OCI-LY7 (cell line): ENCODE results near the gene RPS4Y1.

Experiments
- EZH2phosphoT487 ChIP-seq: fragments of 200-600 bp; sonication (generic); IDR thresholded peaks from 2 replicates; pipeline ENCODE4 v1.6.1; 2018; ENCODE audit warnings: low read depth, borderline replicate concordance, mild to moderate bottlenecking, mixed run types, antibody characterized with exemption, low read length, moderate library complexity, mixed read lengths
- TF ChIP-seq, protein P1 (sequence below): fragments of 200-600 bp; sonication (generic); conservative IDR thresholded peaks from 2 replicates; pipeline ENCODE4 v1.5.1; 2014; ENCODE audit warnings: mild to moderate bottlenecking, antibody characterized with exemption, low read length, moderate library complexity, mixed read lengths

DNA sequence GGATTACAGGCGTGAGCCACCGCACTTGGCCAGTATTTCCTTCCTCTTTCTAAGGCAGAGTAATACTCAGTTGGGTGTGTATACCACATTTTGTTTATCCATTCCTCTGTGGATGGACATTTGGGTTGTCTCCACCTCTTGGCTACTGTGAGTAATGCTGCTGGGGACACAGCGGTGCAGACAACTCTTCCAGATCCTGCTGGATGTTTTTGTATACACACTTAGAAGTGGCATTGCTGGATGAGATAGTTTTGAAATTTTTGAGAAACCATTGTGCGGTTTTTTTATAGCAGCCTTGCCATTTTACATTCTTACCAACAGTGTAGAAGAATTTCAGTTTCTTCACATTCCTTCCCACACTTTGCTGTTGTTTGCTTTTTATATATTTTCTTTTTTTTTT, 16.3 kb downstream of the RPS4Y1 start:
- TF ChIP-seq, protein P1, sequence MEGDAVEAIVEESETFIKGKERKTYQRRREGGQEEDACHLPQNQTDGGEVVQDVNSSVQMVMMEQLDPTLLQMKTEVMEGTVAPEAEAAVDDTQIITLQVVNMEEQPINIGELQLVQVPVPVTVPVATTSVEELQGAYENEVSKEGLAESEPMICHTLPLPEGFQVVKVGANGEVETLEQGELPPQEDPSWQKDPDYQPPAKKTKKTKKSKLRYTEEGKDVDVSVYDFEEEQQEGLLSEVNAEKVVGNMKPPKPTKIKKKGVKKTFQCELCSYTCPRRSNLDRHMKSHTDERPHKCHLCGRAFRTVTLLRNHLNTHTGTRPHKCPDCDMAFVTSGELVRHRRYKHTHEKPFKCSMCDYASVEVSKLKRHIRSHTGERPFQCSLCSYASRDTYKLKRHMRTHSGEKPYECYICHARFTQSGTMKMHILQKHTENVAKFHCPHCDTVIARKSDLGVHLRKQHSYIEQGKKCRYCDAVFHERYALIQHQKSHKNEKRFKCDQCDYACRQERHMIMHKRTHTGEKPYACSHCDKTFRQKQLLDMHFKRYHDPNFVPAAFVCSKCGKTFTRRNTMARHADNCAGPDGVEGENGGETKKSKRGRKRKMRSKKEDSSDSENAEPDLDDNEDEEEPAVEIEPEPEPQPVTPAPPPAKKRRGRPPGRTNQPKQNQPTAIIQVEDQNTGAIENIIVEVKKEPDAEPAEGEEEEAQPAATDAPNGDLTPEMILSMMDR: peak; percentile 50
- TF ChIP-seq EZH2phosphoT487: no peak
